HepG2 (cell line): Measurements from ENCODE around the gene GUK1. TPM values are rescaled to one million over a fixed set of nuclear protein-coding genes. Genes with fewer than 3 reads are reported as not detected.

Experiments
- ATAC-seq: fragments of 200-7000 bp; cut with Tn5 transposase; 3 replicates; pipeline ENCODE4 v1.9.1; 2020; ENCODE audit warnings: mild to moderate bottlenecking, moderate library complexity
- BruUV-seq: library from RNA; stranded (reverse); fragments of 400-500 nt; replicated peaks from 2 replicates; lab custom pipeline; 2021; lab: Mats Ljungman, UMichigan
- CTCF ChIA-PET: fragments of 300-600 bp; formaldehyde crosslinking; extraction: SDS; loops from one replicate; lab custom pipeline; 2021; ENCODE audit warnings: low total read pairs, inconsistent platforms, low intra/inter-chr PET ratio; lab: Yijun Ruan, JAX
- POLR2A ChIA-PET: fragments of 350-600 bp; sonication (Branson Sonifier 250); formaldehyde crosslinking; loops from one replicate; lab custom pipeline; 2020; ENCODE audit warnings: antibody characterized with exemption, inconsistent platforms; lab: Yijun Ruan, JAX
- DNase-seq: peaks from one replicate; pipeline ENCODE4 v3.0.0-alpha.2; 2015; ENCODE audit warnings: low spot score
- FAIRE-seq: peaks from 3 replicates; lab custom pipeline; 2011; peaks lifted over from hg19 to GRCh38; lab: Jason Lieb, UNC
- H2AFZ ChIP-seq: one replicate; pipeline ENCODE4 v1.6.1; 2011; ENCODE audit warnings: low read length, inconsistent platforms
- H3K27ac ChIP-seq: fragments of 300-600 bp; 3 replicates; pipeline ENCODE4 v1.8.0; 2011; ENCODE audit warnings: mixed run types, mild to moderate bottlenecking, mixed read lengths, low read length, inconsistent platforms; ENCODE audit not compliant: insufficient read depth; ENCODE audit errors: extremely low read length
- H3K27me3 ChIP-seq, 2 experiments: fragments of 200-600 bp in 1 of 2; 2 replicates in 1 of 2; 3 replicates in 1 of 2; pipeline versions ENCODE4 v1.6.0 to v1.8.0; 2011; ENCODE audit warnings: low read length in 2 of 2, mild to moderate bottlenecking in 2 of 2, moderate library complexity in 2 of 2, inconsistent platforms in 1 of 2; ENCODE audit not compliant: insufficient read depth in 2 of 2, control insufficient read depth in 1 of 2
- H3K36me3 ChIP-seq, 2 experiments: fragments of 200-600 bp in 1 of 2; replicated peaks in 1 of 2; 2 replicates in 1 of 2; 3 replicates in 1 of 2; pipeline versions ENCODE4 v1.5.1 to v1.8.0; 2011; ENCODE audit warnings: low read length in 2 of 2, inconsistent platforms in 1 of 2; ENCODE audit not compliant: insufficient read depth in 2 of 2, control insufficient read depth in 1 of 2
- H3K4me1 ChIP-seq: 2 replicates; pipeline ENCODE4 v1.5.1; 2012; ENCODE audit warnings: low read length, inconsistent platforms; ENCODE audit not compliant: insufficient read depth
- H3K4me2 ChIP-seq: 2 replicates; pipeline ENCODE4 v1.6.0; 2011; ENCODE audit warnings: low read depth, low read length, inconsistent platforms
- H3K4me3 ChIP-seq, 3 experiments: fragments of 200-600 bp in 1 of 3; sonication (generic), shearing (Covaris generic) in 1 of 3; replicated peaks in 1 of 3; 2 replicates each; pipeline ENCODE4 v1.5.1; 2011 to 2016; ENCODE audit warnings: low read length in 3 of 3, inconsistent platforms in 2 of 3, low read depth in 2 of 3, mild to moderate bottlenecking in 2 of 3, control low read depth in 1 of 3, mixed read lengths in 1 of 3; ENCODE audit not compliant: insufficient read depth in 1 of 3
- H3K79me2 ChIP-seq: one replicate; pipeline ENCODE4 v1.6.1; 2011; ENCODE audit warnings: low read length, inconsistent platforms; ENCODE audit not compliant: insufficient read depth
- H3K9ac ChIP-seq: 2 replicates; pipeline ENCODE4 v1.6.0; 2011; ENCODE audit warnings: mild to moderate bottlenecking, low read depth, low read length, inconsistent platforms; ENCODE audit not compliant: insufficient read depth
- H3K9me3 ChIP-seq: 2 replicates; pipeline ENCODE4 v1.5.1; 2012; ENCODE audit warnings: mild to moderate bottlenecking, low read length
- H4K20me1 ChIP-seq: 2 replicates; pipeline ENCODE4 v1.6.0; 2011; ENCODE audit warnings: inconsistent platforms, mild to moderate bottlenecking, low read length, moderate library complexity; ENCODE audit not compliant: insufficient read depth
- ATF7-NPFF ChIP-seq: sonication (generic); formaldehyde crosslinking; IDR thresholded peaks from 2 replicates; pipeline ENCODE4 v1.8.1; 2023; ENCODE audit warnings: mild to moderate bottlenecking, low read depth, missing genetic modification reagents, moderate library complexity
- CC2D1A ChIP-seq: sonication (generic); formaldehyde crosslinking; IDR thresholded peaks from 2 replicates; pipeline ENCODE4 v1.8.1; 2023; ENCODE audit warnings: mild to moderate bottlenecking, missing genetic modification reagents
- DBP ChIP-seq: sonication (generic); formaldehyde crosslinking; IDR thresholded peaks from 2 replicates; pipeline ENCODE4 v1.4.0; 2020; ENCODE audit warnings: missing genetic modification reagents; ENCODE audit errors: not compliant biosample characterization
- EEA1 ChIP-seq: sonication (generic); formaldehyde crosslinking; IDR thresholded peaks from 2 replicates; pipeline ENCODE4 v1.5.1; 2020; ENCODE audit warnings: mild to moderate bottlenecking, missing genetic modification reagents, borderline replicate concordance
- ETS1 ChIP-seq: sonication (generic); formaldehyde crosslinking; IDR thresholded peaks from 2 replicates; pipeline ENCODE4 v1.4.0; 2020; ENCODE audit warnings: missing genetic modification reagents
- MBD4 ChIP-seq: IDR thresholded peaks from 2 replicates; pipeline ENCODE4 v1.6.1; 2012; ENCODE audit warnings: low read length, inconsistent platforms, borderline replicate concordance
- PAF1 ChIP-seq: IDR thresholded peaks from 2 replicates; pipeline ENCODE4 v1.6.1; 2016; ENCODE audit warnings: missing genetic modification reagents, missing compliant biosample characterization
- TAF15 ChIP-seq: fragments of 200-400 bp; formaldehyde crosslinking; IDR thresholded peaks from one replicate; pipeline ENCODE4 v1.6.1; 2018; ENCODE audit warnings: mild to moderate bottlenecking, low read depth, low read length; ENCODE audit not compliant: poor library complexity, severe bottlenecking
- ZNF296 ChIP-seq: sonication (generic); formaldehyde crosslinking; conservative IDR thresholded peaks from 2 replicates; pipeline ENCODE4 v1.5.0; 2020; ENCODE audit warnings: mild to moderate bottlenecking, missing genetic modification reagents
- ZNF670 ChIP-seq: sonication (generic); formaldehyde crosslinking; IDR thresholded peaks from 2 replicates; pipeline ENCODE4 v1.8.0; 2022; ENCODE audit warnings: mild to moderate bottlenecking, missing genetic modification reagents, borderline replicate concordance
- ZNF674 ChIP-seq: sonication (generic); formaldehyde crosslinking; IDR thresholded peaks from 2 replicates; pipeline ENCODE4 v1.5.0; 2020; ENCODE audit warnings: low read depth, mild to moderate bottlenecking, missing genetic modification reagents
- WGBS: methylation state at CpG from one replicate; pipeline ENCODE4 v1.1.6; 2017; ENCODE audit warnings: low lambda C conversion rate; 5-methylcytosine and 5-hydroxymethylcytosine counted together
- in situ Hi-C: cut with HindIII; loops from 2 replicates; pipeline ENCODE4 v1.10.0; 2017; ENCODE audit warnings: low pct_unique_long_range_greater_than_20kb; ENCODE audit not compliant: extremely low pct_ligation_motif_present
- intact Hi-C: fragments of 100-400 bp; cut with micrococcal nuclease; formaldehyde crosslinking; loops from one replicate; pipeline ENCODE4 v1.10.0; 2022; ENCODE audit not compliant: unreplicated experiment
- polyA plus RNA-seq, 8 experiments: library from polyadenylated mRNA; depleted of rRNA in 3 of 8; stranded (reverse) in 7 of 8; unstranded in 1 of 8; fragments of >200 nt; fragmentation: Illumina TruSeq in 4 of 8; extraction: Trizol in 4 of 8; gene quantifications; 2 replicates each; pipeline versions ENCODE4 v1.2.1 to v1.2.3, GENCODE V29; 2011 to 2016; ENCODE audit warnings: low read depth in 4 of 8, missing spikeins in 1 of 8, mixed read lengths in 1 of 8; ENCODE audit not compliant: insufficient read depth in 1 of 8
- total RNA-seq, 5 experiments: library from RNA; depleted of rRNA; stranded (reverse); fragments of >200 nt; fragmentation: Illumina TruSeq; extraction: Trizol; gene quantifications; 2 replicates each; pipeline ENCODE4 v1.2.3, GENCODE V29; 2016; ENCODE audit warnings: low read depth in 1 of 5
- TF ChIP-seq, protein P1 (sequence below): sonication (generic); formaldehyde crosslinking; IDR thresholded peaks from 2 replicates; pipeline ENCODE4 v1.5.0; 2020; ENCODE audit warnings: mild to moderate bottlenecking, missing genetic modification reagents, borderline replicate concordance

Gene GUK1
- total and polyA plus RNA-seq, 2 of the 13 experiments (the other 11 are each of a cell fraction or from before 2014, with no cell fraction given) = 116 to 154 TPM

- Histone ChIP-seq H3K4me2 (no peak overlapping the region), H4K20me1 (0 out of 2 replicates have a peak, but pooled peaks cover 2% of the 10 kb centered on the region), H3K9ac (no peak overlapping the region), H3K4me1 (peaks cover 13% of the 10 kb centered on the region), H3K27ac (no peak overlapping the region), H3K9me3 (no peaks in the 10 kb centered on the region), H3K79me2 (peaks cover 5% of the 10 kb centered on the region), H3K4me3 (no peak overlapping the region), H3K27me3 (no peaks in the 10 kb centered on the region), H3K36me3 (no peaks in the 10 kb centered on the region), H2AFZ (no peak overlapping the region)
- WGBS = 95% methylated on average over 2 of the region's 2 CpGs
- FAIRE-seq (no peak), DNase-seq (no peak), ATAC-seq (no peak)
- no peak for TF ChIP-seq DBP (CRISPR knock-in tag)
- no peak for TF ChIP-seq MBD4
- TF ChIP-seq PAF1 (CRISPR knock-in tag) = no peak
- TF ChIP-seq, protein P1, sequence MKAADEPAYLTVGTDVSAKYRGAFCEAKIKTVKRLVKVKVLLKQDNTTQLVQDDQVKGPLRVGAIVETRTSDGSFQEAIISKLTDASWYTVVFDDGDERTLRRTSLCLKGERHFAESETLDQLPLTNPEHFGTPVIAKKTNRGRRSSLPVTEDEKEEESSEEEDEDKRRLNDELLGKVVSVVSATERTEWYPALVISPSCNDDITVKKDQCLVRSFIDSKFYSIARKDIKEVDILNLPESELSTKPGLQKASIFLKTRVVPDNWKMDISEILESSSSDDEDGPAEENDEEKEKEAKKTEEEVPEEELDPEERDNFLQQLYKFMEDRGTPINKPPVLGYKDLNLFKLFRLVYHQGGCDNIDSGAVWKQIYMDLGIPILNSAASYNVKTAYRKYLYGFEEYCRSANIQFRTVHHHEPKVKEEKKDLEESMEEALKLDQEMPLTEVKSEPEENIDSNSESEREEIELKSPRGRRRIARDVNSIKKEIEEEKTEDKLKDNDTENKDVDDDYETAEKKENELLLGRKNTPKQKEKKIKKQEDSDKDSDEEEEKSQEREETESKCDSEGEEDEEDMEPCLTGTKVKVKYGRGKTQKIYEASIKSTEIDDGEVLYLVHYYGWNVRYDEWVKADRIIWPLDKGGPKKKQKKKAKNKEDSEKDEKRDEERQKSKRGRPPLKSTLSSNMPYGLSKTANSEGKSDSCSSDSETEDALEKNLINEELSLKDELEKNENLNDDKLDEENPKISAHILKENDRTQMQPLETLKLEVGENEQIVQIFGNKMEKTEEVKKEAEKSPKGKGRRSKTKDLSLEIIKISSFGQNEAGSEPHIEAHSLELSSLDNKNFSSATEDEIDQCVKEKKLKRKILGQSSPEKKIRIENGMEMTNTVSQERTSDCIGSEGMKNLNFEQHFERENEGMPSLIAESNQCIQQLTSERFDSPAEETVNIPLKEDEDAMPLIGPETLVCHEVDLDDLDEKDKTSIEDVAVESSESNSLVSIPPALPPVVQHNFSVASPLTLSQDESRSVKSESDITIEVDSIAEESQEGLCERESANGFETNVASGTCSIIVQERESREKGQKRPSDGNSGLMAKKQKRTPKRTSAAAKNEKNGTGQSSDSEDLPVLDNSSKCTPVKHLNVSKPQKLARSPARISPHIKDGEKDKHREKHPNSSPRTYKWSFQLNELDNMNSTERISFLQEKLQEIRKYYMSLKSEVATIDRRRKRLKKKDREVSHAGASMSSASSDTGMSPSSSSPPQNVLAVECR = no peak
- no peak for TF ChIP-seq CC2D1A (CRISPR knock-in tag)
- no peak for TF ChIP-seq ZNF296 (CRISPR knock-in tag)
- no peak for TF ChIP-seq ZNF670
- no peak for TF ChIP-seq EEA1 (CRISPR knock-in tag)
- no peak for TF ChIP-seq ETS1
- TF ChIP-seq ZNF674 (CRISPR knock-in tag) = no peak
- no peak for TF ChIP-seq TAF15
- no peak for TF ChIP-seq ATF7-NPFF (CRISPR knock-in tag)
- intact Hi-C loops (no loop called here), in situ Hi-C loops (no loop called here)
- BruUV-seq = no TSS peak
- ChIA-PET POLR2A (no interaction called here), CTCF (no interaction called here)
Measured at GRCh38 chr1:228169345-228169744, 29.3 kb downstream of the GUK1 start.
